ENCODE results near the gene HMX3. TPM values are rescaled to one million over a fixed set of nuclear protein-coding genes. Genes with fewer than 3 reads are reported as not detected.

Gene HMX3
- total RNA-seq, 1 donor from 2014 or later: not detected

- Mint-ChIP-seq H3K4me3 (ENCODE audit: unreplicated experiment) (no peak overlapping the region), H3K27me3 (ENCODE audit: unreplicated experiment) (no peaks in the 10 kb centered on the region), H3K27ac (ENCODE audit: unreplicated experiment) (no peak overlapping the region), H3K36me3 (ENCODE audit: low read depth, unreplicated experiment) (peaks cover 20% of the 10 kb centered on the region), H3K4me1 (ENCODE audit: unreplicated experiment) (peaks cover 9% of the 10 kb centered on the region), H3K9me3 (ENCODE audit: unreplicated experiment) (no peaks in the 10 kb centered on the region)
- TF ChIP-seq, protein P1, sequence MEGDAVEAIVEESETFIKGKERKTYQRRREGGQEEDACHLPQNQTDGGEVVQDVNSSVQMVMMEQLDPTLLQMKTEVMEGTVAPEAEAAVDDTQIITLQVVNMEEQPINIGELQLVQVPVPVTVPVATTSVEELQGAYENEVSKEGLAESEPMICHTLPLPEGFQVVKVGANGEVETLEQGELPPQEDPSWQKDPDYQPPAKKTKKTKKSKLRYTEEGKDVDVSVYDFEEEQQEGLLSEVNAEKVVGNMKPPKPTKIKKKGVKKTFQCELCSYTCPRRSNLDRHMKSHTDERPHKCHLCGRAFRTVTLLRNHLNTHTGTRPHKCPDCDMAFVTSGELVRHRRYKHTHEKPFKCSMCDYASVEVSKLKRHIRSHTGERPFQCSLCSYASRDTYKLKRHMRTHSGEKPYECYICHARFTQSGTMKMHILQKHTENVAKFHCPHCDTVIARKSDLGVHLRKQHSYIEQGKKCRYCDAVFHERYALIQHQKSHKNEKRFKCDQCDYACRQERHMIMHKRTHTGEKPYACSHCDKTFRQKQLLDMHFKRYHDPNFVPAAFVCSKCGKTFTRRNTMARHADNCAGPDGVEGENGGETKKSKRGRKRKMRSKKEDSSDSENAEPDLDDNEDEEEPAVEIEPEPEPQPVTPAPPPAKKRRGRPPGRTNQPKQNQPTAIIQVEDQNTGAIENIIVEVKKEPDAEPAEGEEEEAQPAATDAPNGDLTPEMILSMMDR (IDR thresholded peaks at IDR 0.05; ENCODE audit: unreplicated experiment): no peak
- no peak for DNase-seq (ENCODE audit: low spot score)
Observed at GRCh38 chr10:123160311-123160980, 24.7 kb downstream of the HMX3 start.

- H3K36me3 Mint-ChIP-seq (ENCODE audit: low read depth, unreplicated experiment): peaks cover 11% of the 10 kb centered on the region
- H3K27ac Mint-ChIP-seq (ENCODE audit: unreplicated experiment): no peak overlapping the region
- H3K9me3 Mint-ChIP-seq (ENCODE audit: unreplicated experiment): no peaks in the 10 kb centered on the region
- peaks cover 8% of the 10 kb centered on the region for H3K27me3 Mint-ChIP-seq (ENCODE audit: unreplicated experiment)
- no peak for DNase-seq (ENCODE audit: low spot score)
- peaks cover 3% of the 10 kb centered on the region for H3K4me1 Mint-ChIP-seq (ENCODE audit: unreplicated experiment)
- TF ChIP-seq, protein P1 (IDR thresholded peaks at IDR 0.05; ENCODE audit: unreplicated experiment): no peak
- no peak overlapping the region for H3K4me3 Mint-ChIP-seq (ENCODE audit: unreplicated experiment)
Observed at GRCh38 chr10:123164319-123164718, 28.5 kb downstream of the HMX3 start.

DNA sequence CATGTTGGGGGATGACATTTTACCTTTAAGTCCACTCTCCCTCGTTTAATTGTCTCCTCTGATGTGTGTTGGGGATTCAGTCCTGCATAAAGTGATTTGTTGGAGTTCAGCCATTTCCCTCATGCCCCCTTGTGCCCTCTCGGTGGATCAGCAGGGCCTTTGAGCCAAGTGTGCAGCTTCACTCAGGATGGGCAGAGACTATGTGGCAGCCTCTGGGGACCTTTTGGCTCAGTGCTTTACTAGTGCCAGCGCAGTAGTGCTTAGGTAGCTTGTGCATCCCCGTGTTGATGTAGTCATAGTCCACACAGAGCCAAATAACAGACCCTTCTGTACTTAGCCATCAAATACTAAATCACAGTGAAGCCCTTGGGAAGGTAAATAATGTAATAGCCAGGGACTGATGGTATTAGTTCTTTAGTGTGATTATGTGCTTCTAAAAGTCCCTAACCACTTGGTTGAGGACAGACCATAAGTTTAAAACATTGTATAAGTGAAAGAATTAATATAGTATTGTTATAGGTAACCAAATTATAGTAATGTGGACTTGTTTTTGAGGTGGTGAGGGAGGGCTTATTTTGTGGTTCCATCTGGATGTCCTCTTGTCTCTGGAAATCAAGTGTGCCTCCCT is 29.8 kb downstream of the HMX3 start:
- TF ChIP-seq, protein P1 (IDR thresholded peaks at IDR 0.05; ENCODE audit: unreplicated experiment): no peak
- Mint-ChIP-seq H3K27ac (ENCODE audit: unreplicated experiment) (no peak overlapping the region), H3K4me1 (ENCODE audit: unreplicated experiment) (peaks cover 5% of the 10 kb centered on the region), H3K9me3 (ENCODE audit: unreplicated experiment) (no peaks in the 10 kb centered on the region), H3K36me3 (ENCODE audit: low read depth, unreplicated experiment) (peaks cover 11% of the 10 kb centered on the region), H3K27me3 (ENCODE audit: unreplicated experiment) (peaks cover 8% of the 10 kb centered on the region), H3K4me3 (ENCODE audit: unreplicated experiment) (no peak overlapping the region)
- no peak for DNase-seq (ENCODE audit: low spot score)

DNA sequence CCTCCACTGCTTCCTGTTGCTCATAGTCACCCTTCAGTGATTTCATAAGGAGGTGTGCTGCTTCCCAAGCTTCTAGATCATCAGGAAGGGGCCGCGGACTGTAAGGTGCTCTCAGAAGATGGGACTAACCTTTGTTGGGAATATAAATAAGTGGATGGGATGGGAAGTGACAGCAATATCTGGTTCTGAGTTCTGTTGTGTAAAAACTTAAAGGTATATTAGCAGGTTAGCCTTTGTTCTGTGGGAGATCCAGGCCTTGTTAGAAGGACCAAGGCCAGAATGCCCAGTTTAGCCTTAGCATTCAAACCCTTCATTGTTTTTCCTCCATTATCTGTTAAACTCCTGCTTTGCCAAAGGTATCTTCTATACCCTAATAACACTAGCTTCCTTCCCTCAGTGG is 30.8 kb downstream of the HMX3 start:
- H3K27ac Mint-ChIP-seq (ENCODE audit: unreplicated experiment): no peak overlapping the region
- DNase-seq (ENCODE audit: low spot score): no peak

More for the DNA sequence above, 30.8 kb downstream of the HMX3 start:
- Mint-ChIP-seq H3K4me3 (ENCODE audit: unreplicated experiment) (no peak overlapping the region), H3K36me3 (ENCODE audit: low read depth, unreplicated experiment) (peaks cover 8% of the 10 kb centered on the region), H3K4me1 (ENCODE audit: unreplicated experiment) (peaks cover 5% of the 10 kb centered on the region), H3K9me3 (ENCODE audit: unreplicated experiment) (no peaks in the 10 kb centered on the region), H3K27me3 (ENCODE audit: unreplicated experiment) (peaks cover 8% of the 10 kb centered on the region)
- TF ChIP-seq, protein P1 (IDR thresholded peaks at IDR 0.05; ENCODE audit: unreplicated experiment): no peak
